A549 (cell line): ENCODE results near the gene EZH1. TPM values are rescaled to one million over a fixed set of nuclear protein-coding genes. Genes with fewer than 3 reads are reported as not detected.
"Not testable (repeated sequence)": the region's sequence is repeated elsewhere in the genome, so short reads cannot be mapped to it uniquely, and the experiment has no call there.

Experiments
- ATAC-seq, 2 experiments: fragments of 200-7000 bp in 1 of 2; fragments of >200 bp in 1 of 2; cut with Nextera tagmentation in 1 of 2; cut with Tn5 transposase in 1 of 2; 3 replicates each; pipeline versions ENCODE4 v1.8.0 to v1.9.1; 2018 to 2020; ENCODE audit warnings: mild to moderate bottlenecking in 1 of 2, moderate library complexity in 1 of 2
- CTCF ChIA-PET: fragments of 300-600 bp; sonication (Branson Sonifier 250); formaldehyde crosslinking; extraction: SDS; loops from one replicate; lab custom pipeline; 2021; ENCODE audit warnings: antibody characterized with exemption, inconsistent platforms; lab: Yijun Ruan, JAX
- POLR2A ChIA-PET: fragments of 350-600 bp; formaldehyde crosslinking; extraction: SDS; loops from one replicate; lab custom pipeline; 2021; ENCODE audit warnings: antibody characterized with exemption, inconsistent platforms; lab: Yijun Ruan, JAX
- DNase-seq, 2 experiments: peaks; one replicate each; pipeline versions ENCODE4 v3.0.0 to v3.0.0-alpha.2; 2011 to 2016; ENCODE audit warnings: low read depth in 1 of 2, low spot score in 1 of 2
- FAIRE-seq: peaks from 2 replicates; lab custom pipeline; 2011; peaks lifted over from hg19 to GRCh38; lab: Jason Lieb, UNC
- H3K27ac ChIP-seq, 2 experiments: fragments of >200 bp; sonication (Bioruptor Twin); formaldehyde crosslinking; 3 replicates each; pipeline ENCODE4 v1.5.1; 2016 to 2017
- H3K4me1 ChIP-seq: fragments of >200 bp; sonication (Bioruptor Twin); formaldehyde crosslinking; 3 replicates; pipeline ENCODE4 v1.6.1; 2016
- H3K4me2 ChIP-seq: fragments of >200 bp; sonication (Bioruptor Twin); formaldehyde crosslinking; 3 replicates; pipeline ENCODE4 v1.6.1; 2016
- H3K4me3 ChIP-seq: fragments of >200 bp; sonication (Bioruptor Twin); formaldehyde crosslinking; 3 replicates; pipeline ENCODE4 v1.5.1; 2016
- H3K9me3 ChIP-seq: fragments of >200 bp; sonication (Bioruptor Twin); formaldehyde crosslinking; 3 replicates; pipeline ENCODE4 v1.6.1; 2016
- BCL3 ChIP-seq: fragments of >200 bp; sonication (Bioruptor Twin); formaldehyde crosslinking; IDR thresholded peaks from 3 replicates; pipeline ENCODE4 v1.6.1; 2016
- CBX2 ChIP-seq: fragments of 200-600 bp; sonication (generic); IDR thresholded peaks from 2 replicates; pipeline ENCODE4 v1.6.1; 2016; ENCODE audit warnings: low read depth, mild to moderate bottlenecking, borderline replicate concordance
- CHD2 ChIP-seq: fragments of 150-350 bp; IDR thresholded peaks from 2 replicates; pipeline ENCODE4 v1.6.1; 2014; ENCODE audit warnings: low read length; ENCODE audit not compliant: partially characterized antibody
- CHD4 ChIP-seq: fragments of 200-600 bp; sonication (generic); IDR thresholded peaks from 2 replicates; pipeline ENCODE4 v1.6.1; 2016; ENCODE audit warnings: antibody characterized with exemption, mild to moderate bottlenecking, borderline replicate concordance
- EHF ChIP-seq: fragments of 250-450 bp; sonication (Bioruptor Pico); IDR thresholded peaks from 2 replicates; pipeline ENCODE4 v1.5.0; 2020; ENCODE audit warnings: mild to moderate bottlenecking
- FOSB ChIP-seq: fragments of 250-450 bp; sonication (Bioruptor Pico); IDR thresholded peaks from 2 replicates; pipeline ENCODE4 v1.5.0; 2020; ENCODE audit warnings: mild to moderate bottlenecking, moderate library complexity
- FOSL2 ChIP-seq, 2 experiments: fragments of 450-650 bp in 1 of 2; fragments of >200 bp in 1 of 2; sonication (Bioruptor Twin) in 1 of 2; formaldehyde crosslinking; IDR thresholded peaks; 2 replicates each; pipeline versions ENCODE4 v1.5.0 to v1.6.1; 2016 to 2020; ENCODE audit warnings: mild to moderate bottlenecking in 1 of 2, moderate library complexity in 1 of 2
- GATA3 ChIP-seq: IDR thresholded peaks from 2 replicates; pipeline ENCODE4 v1.6.1; 2012; ENCODE audit warnings: borderline replicate concordance
- HEYL ChIP-seq: fragments of 250-450 bp; sonication (Bioruptor Pico); IDR thresholded peaks from 2 replicates; pipeline ENCODE4 v1.8.0; 2021; ENCODE audit warnings: mild to moderate bottlenecking, moderate library complexity
- JUN ChIP-seq, 2 experiments: fragments of >200 bp; sonication (Bioruptor Twin); formaldehyde crosslinking; IDR thresholded peaks; 2 replicates in 1 of 2; 3 replicates in 1 of 2; pipeline ENCODE4 v1.6.1; 2016 to 2017
- JUNB ChIP-seq: fragments of >200 bp; sonication (Bioruptor Twin); formaldehyde crosslinking; IDR thresholded peaks from 2 replicates; pipeline ENCODE4 v1.6.1; 2016
- KDM5A ChIP-seq: fragments of 200-600 bp; sonication (generic); IDR thresholded peaks from 2 replicates; pipeline ENCODE4 v1.6.1; 2016; ENCODE audit warnings: antibody characterized with exemption, mild to moderate bottlenecking
- MAX ChIP-seq: IDR thresholded peaks from 2 replicates; pipeline ENCODE4 v1.6.1; 2012
- NPAS2 ChIP-seq: fragments of 250-450 bp; sonication (Bioruptor Pico); IDR thresholded peaks from 2 replicates; pipeline ENCODE4 v1.8.0; 2022; ENCODE audit warnings: mild to moderate bottlenecking, moderate library complexity, borderline replicate concordance
- NR3C1 ChIP-seq: fragments of >200 bp; sonication (Bioruptor Twin); formaldehyde crosslinking; IDR thresholded peaks from 3 replicates; pipeline ENCODE4 v1.6.1; 2017
- PHF8 ChIP-seq: fragments of 200-600 bp; sonication (generic); IDR thresholded peaks from 2 replicates; pipeline ENCODE4 v1.6.1; 2016; ENCODE audit warnings: low read depth, mild to moderate bottlenecking, antibody characterized with exemption, moderate library complexity, borderline replicate concordance
- POLR2A ChIP-seq: IDR thresholded peaks from 2 replicates; pipeline ENCODE4 v1.6.1; 2012; ENCODE audit warnings: mild to moderate bottlenecking, low read length
- RAD21 ChIP-seq, 2 experiments: fragments of >200 bp in 1 of 2; sonication (Bioruptor Twin) in 1 of 2; formaldehyde crosslinking in 1 of 2; IDR thresholded peaks in 1 of 2; conservative IDR thresholded peaks in 1 of 2; 2 replicates in 1 of 2; 3 replicates in 1 of 2; pipeline ENCODE4 v1.6.1; 2012 to 2018; ENCODE audit warnings: inconsistent platforms in 1 of 2
- RCOR1 ChIP-seq: fragments of 150-350 bp; IDR thresholded peaks from 2 replicates; pipeline ENCODE4 v1.6.1; 2014; ENCODE audit warnings: antibody characterized with exemption, low read length, low read depth
- REST ChIP-seq: fragments of 200-600 bp; sonication (generic); IDR thresholded peaks from 2 replicates; pipeline ENCODE4 v1.6.1; 2016; ENCODE audit warnings: antibody characterized with exemption, mild to moderate bottlenecking, moderate library complexity
- SMC3 ChIP-seq: fragments of >200 bp; sonication (Bioruptor Twin); formaldehyde crosslinking; IDR thresholded peaks from 3 replicates; pipeline ENCODE4 v1.6.1; 2018; ENCODE audit warnings: inconsistent platforms
- ZSCAN20 ChIP-seq: fragments of 250-450 bp; sonication (Bioruptor Pico); IDR thresholded peaks from 2 replicates; pipeline ENCODE4 v1.8.0; 2022; ENCODE audit warnings: mild to moderate bottlenecking, moderate library complexity
- WGBS: methylation state at CpG from one replicate; pipeline ENCODE4 v1.1.6; 2017; ENCODE audit errors: missing lambda C conversion rate; 5-methylcytosine and 5-hydroxymethylcytosine counted together
- polyA plus RNA-seq, 4 experiments: library from polyadenylated mRNA; depleted of rRNA in 3 of 4; stranded (reverse); fragments of >200 nt; fragmentation: RNase III in 1 of 4; extraction: RNeasy Plus Mini Kit Qiagen cat#74134 plus additional on column Dnase treatment in 1 of 4; gene quantifications; 2 replicates in 3 of 4; 3 replicates in 1 of 4; pipeline ENCODE4 v1.2.3, GENCODE V29; 2011 to 2017
- TF ChIP-seq, protein P1 (sequence below): IDR thresholded peaks from 2 replicates; pipeline ENCODE4 v1.6.1; 2012; ENCODE audit warnings: low read depth, borderline replicate concordance

The EZH1 gene
- polyA plus RNA-seq, 2 of the 4 experiments (the other 2 are of a cell fraction) = 20.1 to 41.1 TPM

GRCh38 chr17:42660692-42661345 is 84.0 kb downstream of the EZH1 start:
- Histone ChIP-seq H3K9me3 (peaks cover 4% of the 10 kb centered on the region; the same call in 2 of the 3 replicates), H3K27ac (peak overlapping the region; percentile 23 to 39; a peak in 4 of 6 replicates), H3K4me2 (peak overlapping the region; percentile 71), H3K4me3 (no peak overlapping the region), H3K4me1 (peaks cover 18% of the 10 kb centered on the region)
- TF ChIP-seq NPAS2 (CRISPR knock-in tag) (no peak), FOSL2 (IDR thresholded peaks at IDR 0.05) (0 out of 2 replicates have a peak, but pooled peaks have one; percentile 42), FOSL2 (CRISPR knock-in tag; IDR thresholded peaks at IDR 0.05) (peak; percentile 69)
- ChIA-PET CTCF (interaction anchor here (0.9 to 7.9 kb wide), 11 partner anchors 12 to 112 kb away, joined by 3 to 46 read pairs (median 7); partner anchors contain the start of genes CCR10, PLEKHH3, PSMC3IP and TUBG1), POLR2A (interaction anchor here (0.8 to 1.3 kb wide), 4 partner anchors 16 to 163 kb away, joined by 3 read pairs; partner anchors contain the start of genes BECN1 and PLEKHH3)
- 52% methylated on average over 7 of the region's 7 CpGs for WGBS
- peak; percentile 10 to 34; a peak in 3 of 6 replicates for ATAC-seq
- DNase-seq = peak in 1 of 2 experiments; percentile 68
- FAIRE-seq = no peak

DNA sequence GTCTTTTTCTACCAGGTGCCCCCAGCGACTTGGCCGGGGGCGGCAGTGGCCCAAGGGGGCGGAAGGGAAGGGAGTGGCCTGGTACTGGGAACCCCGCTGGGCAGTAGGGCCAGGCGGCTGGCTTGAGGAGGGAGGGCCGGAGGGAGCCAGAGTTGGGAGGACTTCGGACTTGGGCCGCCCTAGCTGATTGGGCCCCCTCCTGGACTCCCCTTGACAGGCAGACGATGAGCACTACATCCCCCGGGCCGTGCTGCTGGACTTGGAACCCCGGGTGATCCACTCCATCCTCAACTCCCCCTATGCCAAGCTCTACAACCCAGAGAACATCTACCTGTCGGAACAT is 84.9 kb downstream of the EZH1 start:
- peak overlapping the region; percentile 85 to 94; a peak in 4 of 6 replicates for H3K27ac ChIP-seq
- FAIRE-seq, H3K9me3 ChIP-seq, DNase-seq: not testable (repeated sequence)
- peak overlapping the region; percentile 67 for H3K4me3 ChIP-seq
- peak overlapping the region; percentile 86 for H3K4me2 ChIP-seq
- WGBS = 83% methylated on average over 1 of the region's 14 CpGs
- peak; percentile 45 to 49 for ATAC-seq
- CTCF ChIA-PET = interaction anchor here (0.9 to 7.9 kb wide), 10 partner anchors 8 to 111 kb away, joined by 3 to 46 read pairs (median 8); partner anchors contain the start of genes CCR10, PLEKHH3 and PSMC3IP
- POLR2A ChIA-PET = interaction anchor here (0.9 to 1.8 kb wide), 4 partner anchors 7 to 51 kb away, joined by 6 to 15 read pairs (median 9); partner anchors contain the start of genes PLEKHH3, RETREG3 and TUBG1
- peaks cover 18% of the 10 kb centered on the region for H3K4me1 ChIP-seq

DNA sequence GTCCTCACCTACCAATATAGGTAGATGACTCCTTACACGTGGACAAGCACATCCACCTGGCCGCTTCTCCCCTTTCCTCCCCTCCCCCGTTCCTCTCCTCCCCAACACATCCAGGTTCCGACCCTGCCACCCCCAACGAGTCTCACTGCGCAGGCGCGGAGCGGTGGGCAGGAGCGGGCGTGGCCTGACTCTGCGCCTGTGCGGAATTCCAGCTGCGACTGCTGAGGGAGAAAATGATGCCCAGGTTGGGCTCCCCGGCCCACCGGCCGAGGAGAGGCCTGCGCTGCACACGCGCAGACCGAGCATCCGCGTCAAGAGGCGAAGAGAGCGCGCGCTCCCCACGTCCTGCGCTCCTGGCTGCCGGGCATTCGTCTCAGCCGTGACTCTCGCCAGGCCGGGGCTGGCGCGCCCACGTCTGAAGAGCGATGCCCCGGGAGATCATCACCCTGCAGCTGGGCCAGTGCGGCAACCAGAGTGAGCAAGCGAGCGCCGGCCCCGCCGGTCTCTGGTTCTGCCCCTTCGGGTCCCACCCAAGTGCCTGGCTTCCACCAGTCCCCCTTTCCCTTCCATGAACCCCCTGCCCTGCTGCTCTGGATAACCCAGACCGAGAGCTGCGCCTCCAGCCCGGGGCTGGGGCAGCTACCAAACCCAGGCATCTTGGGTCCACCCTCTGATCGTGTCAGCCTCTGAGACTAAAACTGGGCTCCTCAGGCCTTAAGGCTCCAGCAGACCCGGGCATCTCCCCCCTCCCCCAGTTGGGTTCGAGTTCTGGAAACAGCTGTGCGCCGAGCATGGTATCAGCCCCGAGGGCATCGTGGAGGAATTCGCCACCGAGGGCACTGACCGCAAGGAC is 85.5 kb downstream of the EZH1 start, which contains the start of gene TUBG2:
Gene TUBG2 (plus strand): TSS at position 206 of the 853 bp plus-strand sequence. CDS start 220 bp downstream, at position 426.
- H3K9me3 ChIP-seq = peaks cover 4% of the 10 kb centered on the region; the same call in 2 of the 3 replicates
- peak within 1 kb of the TSS; percentile 86 for H3K4me2 ChIP-seq
- DNase-seq (peak; percentile 94 to 99), FAIRE-seq (peak; percentile 73), ATAC-seq (peak; percentile 89 to 95)
- ChIA-PET CTCF (interaction anchor here (0.7 to 7.9 kb wide), 12 partner anchors 8 to 188 kb away, joined by 3 to 46 read pairs (median 7); partner anchors contain the start of genes CCR10, PLEKHH3 and PSMC3IP), POLR2A (interaction anchor here (0.8 to 1.8 kb wide), 9 partner anchors 8 to 236 kb away, joined by 3 to 15 read pairs (median 6); partner anchors contain the start of genes BECN1, CAVIN1, PLEKHH3 and RETREG3)
- peak within 1 kb of the TSS; percentile 85 to 94 for H3K27ac ChIP-seq
- H3K4me1 ChIP-seq = peaks cover 18% of the 10 kb centered on the region
- peak within 1 kb of the TSS; percentile 67 for H3K4me3 ChIP-seq
- TF ChIP-seq CHD2 = peak; percentile 56
- TF ChIP-seq, protein P1, sequence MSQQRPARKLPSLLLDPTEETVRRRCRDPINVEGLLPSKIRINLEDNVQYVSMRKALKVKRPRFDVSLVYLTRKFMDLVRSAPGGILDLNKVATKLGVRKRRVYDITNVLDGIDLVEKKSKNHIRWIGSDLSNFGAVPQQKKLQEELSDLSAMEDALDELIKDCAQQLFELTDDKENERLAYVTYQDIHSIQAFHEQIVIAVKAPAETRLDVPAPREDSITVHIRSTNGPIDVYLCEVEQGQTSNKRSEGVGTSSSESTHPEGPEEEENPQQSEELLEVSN = peak; percentile 79
- TF ChIP-seq GATA3 = no peak
- peak; percentile 58 for TF ChIP-seq PHF8
- no peak for TF ChIP-seq FOSL2 (IDR thresholded peaks at IDR 0.05)
- 0 out of 2 replicates have a peak, but pooled peaks have one; percentile 13 for TF ChIP-seq FOSL2 (CRISPR knock-in tag; IDR thresholded peaks at IDR 0.05)
- peak; percentile 65; the same call in 1 of the 3 replicates for TF ChIP-seq BCL3
- no peak for TF ChIP-seq CBX2
- peak; percentile 87 for TF ChIP-seq MAX
- TF ChIP-seq JUNB = no peak
- TF ChIP-seq CHD4 = no peak
- TF ChIP-seq NR3C1 = no peak
- TF ChIP-seq POLR2A = peak; percentile 98
- 0 out of 5 replicates have a peak, but pooled peaks have one; percentile 3 to 21 for TF ChIP-seq RAD21 (conservative IDR thresholded peaks at IDR 0.05 in 1 of 2, IDR thresholded peaks at IDR 0.05 in 1 of 2)
- no peak for TF ChIP-seq REST
- no peak for TF ChIP-seq KDM5A
- no peak for TF ChIP-seq FOSB (CRISPR knock-in tag)
- TF ChIP-seq HEYL (CRISPR knock-in tag) = no peak
- TF ChIP-seq ZSCAN20 (CRISPR knock-in tag) = no peak
- TF ChIP-seq RCOR1 = no peak
- TF ChIP-seq JUN (IDR thresholded peaks at IDR 0.05) = peak; percentile 80 to 82
- TF ChIP-seq EHF = no peak
- peak; percentile 16; the same call in 1 of the 3 replicates for TF ChIP-seq SMC3
- WGBS = 7% methylated on average over 52 of the region's 59 CpGs
